GM18505 (cell line): ENCODE data around the gene DMPK.
A peak's percentile ranks its signal among the peaks of the same experiment; 100 is the strongest.

Experiments
- ATAC-seq: cut with Tn5 transposase; IDR thresholded peaks from one replicate; pipeline ENCODE4 v1.9.1; 2021; ENCODE audit not compliant: unreplicated experiment
- POLR2A ChIP-seq: IDR thresholded peaks from 4 replicates; pipeline ENCODE4 v1.6.1; 2011; ENCODE audit warnings: borderline replicate concordance; ENCODE audit not compliant: insufficient read depth, insufficient read length; ENCODE audit errors: extremely low read depth

The DMPK gene

GRCh38 chr19:45774765-45775164, 7.5 kb downstream of the DMPK start:
- no peak for ATAC-seq
- TF ChIP-seq POLR2A: no peak

- no peak for TF ChIP-seq POLR2A
- ATAC-seq: no peak
Observed at GRCh38 chr19:45773384-45773783, 8.9 kb downstream of the DMPK start.

- no peak for ATAC-seq
- no peak for TF ChIP-seq POLR2A
Observed at GRCh38 chr19:45772912-45773311, 9.4 kb downstream of the DMPK start.

- ATAC-seq: no peak
- TF ChIP-seq POLR2A: no peak
Observed at GRCh38 chr19:45772130-45772840, 10.0 kb downstream of the DMPK start.

GRCh38 chr19:45771311-45771933, 10.9 kb downstream of the DMPK start:
- TF ChIP-seq POLR2A: peak; percentile 31
- no peak for ATAC-seq

- TF ChIP-seq POLR2A: peak; percentile 38
- ATAC-seq: peak; percentile 55
Observed at GRCh38 chr19:45770192-45771101, 11.8 kb downstream of the DMPK start.

GRCh38 chr19:45769821-45770191, 12.5 kb downstream of the DMPK start:
- no peak for ATAC-seq
- no peak for TF ChIP-seq POLR2A

- peak; percentile 58 for TF ChIP-seq POLR2A
- peak; percentile 58 for ATAC-seq
Observed at GRCh38 chr19:45768984-45769782, 13.1 kb downstream of the DMPK start, which contains the start of gene SIX5. Gene SIX5, minus strand, starts transcription at chr19:45769252. Its CDS starts 408 bp downstream, at chr19:45768844.

GRCh38 chr19:45768655-45768983, 13.7 kb downstream of the DMPK start:
- no peak for TF ChIP-seq POLR2A
- ATAC-seq: no peak

GRCh38 chr19:45767881-45768654, 14.2 kb downstream of the DMPK start:
- no peak for ATAC-seq
- TF ChIP-seq POLR2A: peak; percentile 48

- ATAC-seq: no peak
- TF ChIP-seq POLR2A: no peak
Observed at GRCh38 chr19:45767410-45767880, 14.8 kb downstream of the DMPK start.

- TF ChIP-seq POLR2A: no peak
- ATAC-seq: no peak
Observed at GRCh38 chr19:45766869-45767346, 15.4 kb downstream of the DMPK start.
